IMR-90 (cell line): ENCODE measurements around the gene KBTBD7. TPM values are rescaled to one million over a fixed set of nuclear protein-coding genes. Genes with fewer than 3 reads are reported as not detected.

ENCODE experiments used
- ATAC-seq: fragments of 200-7000 bp; cut with Tn5 transposase; 2 replicates; pipeline ENCODE4 v1.9.1; 2020; ENCODE audit warnings: low read depth, mild to moderate bottlenecking, moderate library complexity
- BruUV-seq: library from RNA; stranded (reverse); fragments of 400-500 nt; replicated peaks from 2 replicates; lab custom pipeline; 2021; lab: Mats Ljungman, UMichigan
- CTCF ChIA-PET: fragments of 300-600 bp; formaldehyde crosslinking; extraction: SDS; loops from one replicate; lab custom pipeline; 2021; ENCODE audit warnings: antibody characterized with exemption; lab: Yijun Ruan, JAX
- POLR2A ChIA-PET: fragments of 300-600 bp; sonication (Branson Sonifier 250); formaldehyde crosslinking; loops from one replicate; lab custom pipeline; 2022; ENCODE audit warnings: antibody characterized with exemption; ENCODE audit not compliant: unreplicated experiment; lab: Charles Lee
- DNase-seq: peaks from one replicate; pipeline ENCODE4 v3.0.0; 2013
- H2AFZ ChIP-seq: replicated peaks from 2 replicates; pipeline ENCODE3; 2013; ENCODE audit warnings: low read length, mild to moderate bottlenecking; ENCODE audit not compliant: poor library complexity
- H2AK5ac ChIP-seq: 2 replicates; pipeline ENCODE4 v1.6.1; 2013; ENCODE audit warnings: low read depth, low read length, inconsistent platforms
- H2AK9ac ChIP-seq: replicated peaks from 2 replicates; pipeline ENCODE3; 2013; ENCODE audit warnings: mild to moderate bottlenecking, low read depth, low read length, moderate library complexity; ENCODE audit not compliant: poor library complexity
- H2BK120ac ChIP-seq: 2 replicates; pipeline ENCODE4 v1.6.1; 2013; ENCODE audit warnings: low read depth, low read length, inconsistent platforms
- H2BK15ac ChIP-seq: 3 replicates; pipeline ENCODE4 v1.6.1; 2013; ENCODE audit warnings: low read depth, low read length, inconsistent platforms
- H2BK20ac ChIP-seq: 2 replicates; pipeline ENCODE4 v1.6.1; 2013; ENCODE audit warnings: low read depth, mild to moderate bottlenecking, inconsistent platforms, low read length, moderate library complexity
- H2BK5ac ChIP-seq: 2 replicates; pipeline ENCODE4 v1.6.1; 2013; ENCODE audit warnings: mild to moderate bottlenecking, low read depth, low read length, inconsistent platforms; ENCODE audit not compliant: poor library complexity, severe bottlenecking
- H3K14ac ChIP-seq: replicated peaks from 2 replicates; pipeline ENCODE4 v1.6.1; 2013; ENCODE audit warnings: low read depth, low read length, inconsistent platforms
- H3K18ac ChIP-seq: 2 replicates; pipeline ENCODE4 v1.6.1; 2013; ENCODE audit warnings: low read depth, low read length, control low read depth
- H3K23ac ChIP-seq: 2 replicates; pipeline ENCODE4 v1.6.1; 2013; ENCODE audit warnings: low read depth, low read length, inconsistent platforms
- H3K27ac ChIP-seq: 2 replicates; pipeline ENCODE4 v1.5.1; 2013; ENCODE audit warnings: mild to moderate bottlenecking, control low read depth, low read length; ENCODE audit not compliant: insufficient read depth
- H3K27me3 ChIP-seq: 2 replicates; pipeline ENCODE4 v1.6.1; 2013; ENCODE audit warnings: low read length; ENCODE audit not compliant: control insufficient read depth, insufficient read depth
- H3K36me3 ChIP-seq: 2 replicates; pipeline ENCODE4 v1.6.1; 2013; ENCODE audit warnings: low read length, mixed read lengths; ENCODE audit not compliant: control insufficient read depth, insufficient read depth
- H3K4ac ChIP-seq: 2 replicates; pipeline ENCODE4 v1.6.1; 2013; ENCODE audit warnings: low read depth, low read length, inconsistent platforms
- H3K4me1 ChIP-seq: 2 replicates; pipeline ENCODE4 v1.6.1; 2013; ENCODE audit warnings: low read length, mixed read lengths; ENCODE audit not compliant: control insufficient read depth, insufficient read depth
- H3K4me2 ChIP-seq: 2 replicates; pipeline ENCODE4 v1.6.1; 2013; ENCODE audit warnings: low read depth, mild to moderate bottlenecking, control low read depth, low read length, moderate library complexity
- H3K4me3 ChIP-seq: 2 replicates; pipeline ENCODE4 v1.5.1; 2013; ENCODE audit warnings: low read depth, mild to moderate bottlenecking, control low read depth, low read length, moderate library complexity; ENCODE audit not compliant: insufficient read depth
- H3K56ac ChIP-seq: 2 replicates; pipeline ENCODE4 v1.6.1; 2013; ENCODE audit warnings: low read length, inconsistent platforms; ENCODE audit not compliant: insufficient read depth; ENCODE audit errors: extremely low read depth
- H3K79me1 ChIP-seq, 2 experiments: 2 replicates each; pipeline ENCODE4 v1.6.1; 2013; ENCODE audit warnings: low read length in 2 of 2, inconsistent platforms in 1 of 2, low read depth in 1 of 2
- H3K9ac ChIP-seq: 2 replicates; pipeline ENCODE4 v1.6.1; 2013; ENCODE audit warnings: low read depth, low read length, control low read depth
- H3K9me1 ChIP-seq: 2 replicates; pipeline ENCODE4 v1.6.1; 2013; ENCODE audit warnings: low read length, inconsistent platforms; ENCODE audit not compliant: insufficient read depth
- H3K9me3 ChIP-seq: 2 replicates; pipeline ENCODE4 v1.6.1; 2013; ENCODE audit warnings: low read length; ENCODE audit not compliant: control insufficient read depth, insufficient read depth
- H4K20me1 ChIP-seq: 2 replicates; pipeline ENCODE4 v1.6.1; 2013; ENCODE audit warnings: low read length, inconsistent platforms; ENCODE audit not compliant: insufficient read depth
- H4K5ac ChIP-seq: 2 replicates; pipeline ENCODE4 v1.6.1; 2013; ENCODE audit warnings: mild to moderate bottlenecking, low read depth, low read length, control low read depth
- H4K8ac ChIP-seq, 2 experiments: 2 replicates each; pipeline ENCODE4 v1.6.1; 2013; ENCODE audit warnings: low read depth in 2 of 2, low read length in 2 of 2, control low read depth in 1 of 2, inconsistent platforms in 1 of 2
- H4K91ac ChIP-seq: 2 replicates; pipeline ENCODE4 v1.6.1; 2013; ENCODE audit warnings: low read depth, low read length, inconsistent platforms; ENCODE audit not compliant: insufficient read depth
- BHLHE40 ChIP-seq: fragments of 150-350 bp; IDR thresholded peaks from 2 replicates; pipeline ENCODE4 v1.6.1; 2016; ENCODE audit warnings: mild to moderate bottlenecking, low read depth, low read length
- CEBPB ChIP-seq: IDR thresholded peaks from 2 replicates; pipeline ENCODE4 v1.6.1; 2012; ENCODE audit warnings: low read depth, low read length, improper control_type of control experiment
- CHD1 ChIP-seq: IDR thresholded peaks from 2 replicates; pipeline ENCODE4 v1.6.1; 2012; ENCODE audit warnings: low read depth, low read length, improper control_type of control experiment
- FOS ChIP-seq: fragments of 150-350 bp; IDR thresholded peaks from 2 replicates; pipeline ENCODE4 v1.6.1; 2016; ENCODE audit warnings: low read depth, low read length
- MAZ ChIP-seq: IDR thresholded peaks from 2 replicates; pipeline ENCODE4 v1.6.1; 2012; ENCODE audit warnings: low read depth, mild to moderate bottlenecking, low read length, improper control_type of control experiment, moderate library complexity, borderline replicate concordance
- MXI1 ChIP-seq: IDR thresholded peaks from 2 replicates; pipeline ENCODE4 v1.6.1; 2012; ENCODE audit warnings: low read depth, mild to moderate bottlenecking, low read length, moderate library complexity, borderline replicate concordance
- NFE2L2 ChIP-seq: fragments of 150-350 bp; IDR thresholded peaks from 2 replicates; pipeline ENCODE4 v1.6.1; 2016; ENCODE audit warnings: low read depth, mild to moderate bottlenecking, low read length
- POLR2A ChIP-seq: IDR thresholded peaks from 2 replicates; pipeline ENCODE4 v1.6.1; 2012; ENCODE audit warnings: mild to moderate bottlenecking, low read depth, low read length
- RAD21 ChIP-seq: IDR thresholded peaks from 2 replicates; pipeline ENCODE4 v1.6.1; 2012; ENCODE audit warnings: low read length, improper control_type of control experiment
- RCOR1 ChIP-seq: IDR thresholded peaks from 2 replicates; pipeline ENCODE4 v1.6.1; 2012; ENCODE audit warnings: mild to moderate bottlenecking, low read length, improper control_type of control experiment; ENCODE audit not compliant: insufficient replicate concordance
- RFX5 ChIP-seq: IDR thresholded peaks from 2 replicates; pipeline ENCODE4 v1.8.0; 2012; ENCODE audit warnings: low read depth, mild to moderate bottlenecking, low read length, moderate library complexity
- SMC3 ChIP-seq: fragments of 150-350 bp; IDR thresholded peaks from 2 replicates; pipeline ENCODE4 v1.6.1; 2016; ENCODE audit warnings: low read depth, mild to moderate bottlenecking, antibody characterized with exemption, low read length, moderate library complexity
- whole genome bisulfite sequencing, 2 experiments: methylation state at CpG; one replicate each; pipeline versions ENCODE4 v1.1.5 to v1.1.7; 2013; ENCODE audit warnings: missing lambda C conversion rate in 2 of 2; ENCODE audit not compliant: insufficient read length in 1 of 2; ENCODE audit errors: extremely low coverage in 2 of 2; 5-methylcytosine and 5-hydroxymethylcytosine counted together
- dilution Hi-C: fragments of 300-500 bp; cut with HindIII; formaldehyde crosslinking; loops from one replicate; pipeline ENCODE4 v1.14.3; 2018; ENCODE audit warnings: low sequenced_read_pairs; ENCODE audit not compliant: unreplicated experiment
- in situ Hi-C: fragments of 300-500 bp; cut with MboI; formaldehyde crosslinking; loops from 3 replicates; pipeline ENCODE4 v1.14.3; 2019; ENCODE audit warnings: low sequenced_read_pairs, inconsistent platforms, mixed read lengths
- intact Hi-C: fragments of 100-400 bp; cut with micrococcal nuclease; formaldehyde crosslinking; loops from 2 replicates; pipeline ENCODE4 v1.10.0; 2022
- polyA plus RNA-seq, 3 experiments: library from polyadenylated mRNA; depleted of rRNA; stranded (reverse); fragments of >200 nt; gene quantifications; 2 replicates each; pipeline ENCODE4 v1.2.3, GENCODE V29; 2012; ENCODE audit warnings: low replicate concordance in 1 of 3
- total RNA-seq: library from RNA; depleted of rRNA; stranded (reverse); fragments of >200 nt; gene quantifications from 2 replicates; pipeline ENCODE4 v1.2.3, GENCODE V29; 2012
- TF ChIP-seq, protein P1 (sequence below): fragments of 150-350 bp; IDR thresholded peaks from 2 replicates; pipeline ENCODE4 v1.6.1; 2017; ENCODE audit warnings: mild to moderate bottlenecking, antibody characterized with exemption, low read length, low read depth
- TF ChIP-seq, protein P2 (sequence below): conservative IDR thresholded peaks from 2 replicates; pipeline ENCODE4 v1.5.1; 2012; ENCODE audit warnings: mild to moderate bottlenecking, low read depth, low read length, improper control_type of control experiment
- TF ChIP-seq, protein P3 (sequence below): fragments of 150-350 bp; IDR thresholded peaks from 2 replicates; pipeline ENCODE4 v1.6.1; 2016; ENCODE audit warnings: low read depth, mild to moderate bottlenecking, low read length, moderate library complexity, borderline replicate concordance

The KBTBD7 gene
- total and polyA plus RNA-seq, 2 of the 4 experiments (the other 2 are of a cell fraction): 2.1 to 7.9 TPM

DNA sequence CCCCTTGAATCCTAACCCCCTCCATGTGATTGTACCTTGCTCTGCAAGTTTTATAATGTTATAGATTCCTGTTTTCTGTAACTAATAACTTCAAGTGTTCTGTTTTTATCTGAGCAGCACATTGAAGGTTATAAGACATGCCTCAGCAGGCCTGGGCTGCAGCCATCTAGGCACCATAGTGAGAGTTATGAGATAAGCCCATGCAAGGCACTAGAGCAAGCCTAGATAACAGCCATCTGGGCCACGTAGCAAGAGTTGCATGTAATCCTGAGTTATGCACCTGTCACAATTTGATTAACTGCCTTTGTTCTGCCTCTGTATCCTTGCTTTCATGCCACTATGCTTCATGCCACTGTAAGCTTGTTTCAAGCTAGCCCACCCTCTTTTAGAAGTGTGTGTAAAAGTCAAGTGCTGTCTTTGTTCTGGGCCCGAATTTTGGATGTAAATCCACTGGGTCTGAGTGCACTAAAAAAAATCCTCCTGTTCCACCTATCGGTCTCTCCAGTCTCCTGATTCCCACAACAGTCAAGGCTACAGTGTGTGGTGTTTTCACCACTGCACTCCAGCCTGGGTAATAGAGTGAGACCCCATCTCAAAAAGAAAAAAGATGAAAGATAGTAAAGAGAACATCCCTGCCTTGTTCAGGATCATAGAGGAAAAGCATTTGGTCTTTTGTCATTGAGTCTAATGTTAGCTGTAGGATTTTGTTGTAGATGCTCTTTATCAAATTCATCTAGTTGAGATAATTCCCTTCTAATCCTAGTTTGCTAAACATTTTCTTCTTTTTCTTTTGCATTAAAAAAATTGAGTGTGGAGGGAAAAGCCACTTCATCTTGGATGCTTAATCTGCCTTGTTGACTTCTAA lies 45.7 kb downstream of the KBTBD7 start:
- Histone ChIP-seq H2BK15ac (no peak overlapping the region), H3K23ac (no peak overlapping the region), H3K4me2 (no peak overlapping the region), H3K27me3 (no peaks in the 10 kb centered on the region), H2BK20ac (no peak overlapping the region), H3K18ac (no peak overlapping the region), H4K20me1 (no peaks in the 10 kb centered on the region), H4K5ac (no peak overlapping the region), H3K9me3 (peaks cover 45% of the 10 kb centered on the region), H3K36me3 (no peaks in the 10 kb centered on the region), H3K27ac (no peak overlapping the region), H3K9me1 (peaks cover 4% of the 10 kb centered on the region; the same call in 1 of the 2 replicates), H2AK9ac (no peak overlapping the region), H3K9ac (no peak overlapping the region), H3K14ac (no peak overlapping the region), H3K4me1 (peaks cover 10% of the 10 kb centered on the region), H4K91ac (no peak overlapping the region), H3K56ac (no peak overlapping the region), H3K4me3 (no peak overlapping the region), H2AFZ (no peak overlapping the region), H4K8ac (no peak overlapping the region), H2BK120ac (no peak overlapping the region), H3K4ac (no peak overlapping the region), H2AK5ac (no peak overlapping the region), H3K79me1 (no peaks in the 10 kb centered on the region), H2BK5ac (no peak overlapping the region)
- DNase-seq: no peak
- no peak for TF ChIP-seq MXI1
- TF ChIP-seq CEBPB: no peak
- no peak for TF ChIP-seq NFE2L2
- TF ChIP-seq, protein P1, sequence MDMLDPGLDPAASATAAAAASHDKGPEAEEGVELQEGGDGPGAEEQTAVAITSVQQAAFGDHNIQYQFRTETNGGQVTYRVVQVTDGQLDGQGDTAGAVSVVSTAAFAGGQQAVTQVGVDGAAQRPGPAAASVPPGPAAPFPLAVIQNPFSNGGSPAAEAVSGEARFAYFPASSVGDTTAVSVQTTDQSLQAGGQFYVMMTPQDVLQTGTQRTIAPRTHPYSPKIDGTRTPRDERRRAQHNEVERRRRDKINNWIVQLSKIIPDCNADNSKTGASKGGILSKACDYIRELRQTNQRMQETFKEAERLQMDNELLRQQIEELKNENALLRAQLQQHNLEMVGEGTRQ: no peak
- TF ChIP-seq RFX5: no peak
- no peak for TF ChIP-seq RCOR1
- no peak for TF ChIP-seq SMC3
- TF ChIP-seq RAD21: no peak
- TF ChIP-seq FOS: no peak
- TF ChIP-seq BHLHE40: no peak
- no peak for TF ChIP-seq MAZ
- TF ChIP-seq, protein P2, sequence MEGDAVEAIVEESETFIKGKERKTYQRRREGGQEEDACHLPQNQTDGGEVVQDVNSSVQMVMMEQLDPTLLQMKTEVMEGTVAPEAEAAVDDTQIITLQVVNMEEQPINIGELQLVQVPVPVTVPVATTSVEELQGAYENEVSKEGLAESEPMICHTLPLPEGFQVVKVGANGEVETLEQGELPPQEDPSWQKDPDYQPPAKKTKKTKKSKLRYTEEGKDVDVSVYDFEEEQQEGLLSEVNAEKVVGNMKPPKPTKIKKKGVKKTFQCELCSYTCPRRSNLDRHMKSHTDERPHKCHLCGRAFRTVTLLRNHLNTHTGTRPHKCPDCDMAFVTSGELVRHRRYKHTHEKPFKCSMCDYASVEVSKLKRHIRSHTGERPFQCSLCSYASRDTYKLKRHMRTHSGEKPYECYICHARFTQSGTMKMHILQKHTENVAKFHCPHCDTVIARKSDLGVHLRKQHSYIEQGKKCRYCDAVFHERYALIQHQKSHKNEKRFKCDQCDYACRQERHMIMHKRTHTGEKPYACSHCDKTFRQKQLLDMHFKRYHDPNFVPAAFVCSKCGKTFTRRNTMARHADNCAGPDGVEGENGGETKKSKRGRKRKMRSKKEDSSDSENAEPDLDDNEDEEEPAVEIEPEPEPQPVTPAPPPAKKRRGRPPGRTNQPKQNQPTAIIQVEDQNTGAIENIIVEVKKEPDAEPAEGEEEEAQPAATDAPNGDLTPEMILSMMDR: no peak
- no peak for TF ChIP-seq CHD1
- TF ChIP-seq POLR2A: no peak
- TF ChIP-seq, protein P3, sequence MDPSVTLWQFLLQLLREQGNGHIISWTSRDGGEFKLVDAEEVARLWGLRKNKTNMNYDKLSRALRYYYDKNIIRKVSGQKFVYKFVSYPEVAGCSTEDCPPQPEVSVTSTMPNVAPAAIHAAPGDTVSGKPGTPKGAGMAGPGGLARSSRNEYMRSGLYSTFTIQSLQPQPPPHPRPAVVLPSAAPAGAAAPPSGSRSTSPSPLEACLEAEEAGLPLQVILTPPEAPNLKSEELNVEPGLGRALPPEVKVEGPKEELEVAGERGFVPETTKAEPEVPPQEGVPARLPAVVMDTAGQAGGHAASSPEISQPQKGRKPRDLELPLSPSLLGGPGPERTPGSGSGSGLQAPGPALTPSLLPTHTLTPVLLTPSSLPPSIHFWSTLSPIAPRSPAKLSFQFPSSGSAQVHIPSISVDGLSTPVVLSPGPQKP: no peak
- dilution Hi-C loops (no loop called here), intact Hi-C loops (loop anchor here (5.0 kb wide), 1 partner anchor 39 kb away; no protein-coding TSS in a partner anchor), in situ Hi-C loops (no loop called here)
- ATAC-seq: no peak
- no TSS peak for BruUV-seq
- ChIA-PET POLR2A (no interaction called here), CTCF (no interaction called here)
- WGBS, 2 experiments: no CpG with 5 or more reads among the region's 3 CpGs
